Spleen (tissue), 7 donors: ENCODE results near the gene KCNH5.

Experiments used
- POLR2A ChIP-seq, 3 donors: fragments of 450-650 bp; IDR thresholded peaks; one replicate each; pipeline ENCODE4 v1.5.1; 2017; ENCODE audit warnings: antibody characterized with exemption in 3 of 3, mild to moderate bottlenecking in 1 of 3
- POLR2AphosphoS5 ChIP-seq, 3 donors: sonication (generic); formaldehyde crosslinking; IDR thresholded peaks; one replicate each; pipeline ENCODE4 v1.5.1; 2017; ENCODE audit warnings: antibody characterized with exemption in 3 of 3
- TF ChIP-seq, protein P1 (sequence below), 11 experiments: fragments of 200-600 bp in 7 of 11; fragments of 450-650 bp in 4 of 11; sonication (generic) in 4 of 11; IDR thresholded peaks in 8 of 11; conservative IDR thresholded peaks in 3 of 11; 1 replicate in 7 of 11; 2 replicates in 4 of 11; pipeline versions ENCODE4 v1.4.0 to v1.8.0; 2016 to 2021; ENCODE audit warnings: antibody characterized with exemption in 11 of 11, inconsistent platforms in 4 of 11, mild to moderate bottlenecking in 1 of 11
- donor health status: DM: no; HTN: no; CAD: no; lungs with moderate emphysema.
- donor health status: DM: no; HTN: no; CAD: no.
- donor health status: DM: no; HTN: no; CAD: no.

DNA sequence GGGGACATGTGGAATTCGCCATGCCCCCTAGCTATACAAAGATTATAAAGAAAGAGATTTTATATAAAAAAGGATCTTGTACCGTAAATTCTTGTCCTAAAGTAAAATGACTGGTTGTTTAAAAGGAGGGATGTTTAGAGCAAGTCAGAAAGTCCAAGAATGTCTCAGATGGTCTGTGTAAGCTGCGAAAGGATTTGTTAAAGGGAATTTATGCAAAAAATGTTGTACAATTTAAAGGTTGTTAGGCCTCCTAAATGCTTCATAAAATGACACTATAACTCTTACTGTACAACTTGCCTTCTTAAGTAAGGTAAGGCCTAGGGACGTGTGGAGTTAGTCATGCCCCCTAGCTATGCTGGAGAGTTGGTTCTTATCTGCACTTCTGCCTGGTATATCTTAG is 237.6 kb downstream of the KCNH5 start:
- TF ChIP-seq, protein P1, sequence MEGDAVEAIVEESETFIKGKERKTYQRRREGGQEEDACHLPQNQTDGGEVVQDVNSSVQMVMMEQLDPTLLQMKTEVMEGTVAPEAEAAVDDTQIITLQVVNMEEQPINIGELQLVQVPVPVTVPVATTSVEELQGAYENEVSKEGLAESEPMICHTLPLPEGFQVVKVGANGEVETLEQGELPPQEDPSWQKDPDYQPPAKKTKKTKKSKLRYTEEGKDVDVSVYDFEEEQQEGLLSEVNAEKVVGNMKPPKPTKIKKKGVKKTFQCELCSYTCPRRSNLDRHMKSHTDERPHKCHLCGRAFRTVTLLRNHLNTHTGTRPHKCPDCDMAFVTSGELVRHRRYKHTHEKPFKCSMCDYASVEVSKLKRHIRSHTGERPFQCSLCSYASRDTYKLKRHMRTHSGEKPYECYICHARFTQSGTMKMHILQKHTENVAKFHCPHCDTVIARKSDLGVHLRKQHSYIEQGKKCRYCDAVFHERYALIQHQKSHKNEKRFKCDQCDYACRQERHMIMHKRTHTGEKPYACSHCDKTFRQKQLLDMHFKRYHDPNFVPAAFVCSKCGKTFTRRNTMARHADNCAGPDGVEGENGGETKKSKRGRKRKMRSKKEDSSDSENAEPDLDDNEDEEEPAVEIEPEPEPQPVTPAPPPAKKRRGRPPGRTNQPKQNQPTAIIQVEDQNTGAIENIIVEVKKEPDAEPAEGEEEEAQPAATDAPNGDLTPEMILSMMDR (IDR thresholded peaks at IDR 0.05 in 8 of 11, conservative IDR thresholded peaks at IDR 0.05 in 3 of 11), result no peak
- TF ChIP-seq POLR2A (IDR thresholded peaks at IDR 0.05) (no peak), POLR2AphosphoS5 (IDR thresholded peaks at IDR 0.05) (no peak)
